MM.1S (cell line): ENCODE data around the gene TMEM150C.

Source experiments
- CTCF ChIP-seq: fragments of 300-600 bp; sonication (generic); IDR thresholded peaks from 2 replicates; pipeline ENCODE4 v1.5.1; 2016; ENCODE audit warnings: antibody characterized with exemption, low read length, mixed read lengths
- EZH2 ChIP-seq: fragments of 300-600 bp; sonication (generic); optimal IDR thresholded peaks from 2 replicates; pipeline ENCODE3; 2017; ENCODE audit warnings: low read depth, mild to moderate bottlenecking, antibody characterized with exemption, low read length, mixed read lengths

DNA sequence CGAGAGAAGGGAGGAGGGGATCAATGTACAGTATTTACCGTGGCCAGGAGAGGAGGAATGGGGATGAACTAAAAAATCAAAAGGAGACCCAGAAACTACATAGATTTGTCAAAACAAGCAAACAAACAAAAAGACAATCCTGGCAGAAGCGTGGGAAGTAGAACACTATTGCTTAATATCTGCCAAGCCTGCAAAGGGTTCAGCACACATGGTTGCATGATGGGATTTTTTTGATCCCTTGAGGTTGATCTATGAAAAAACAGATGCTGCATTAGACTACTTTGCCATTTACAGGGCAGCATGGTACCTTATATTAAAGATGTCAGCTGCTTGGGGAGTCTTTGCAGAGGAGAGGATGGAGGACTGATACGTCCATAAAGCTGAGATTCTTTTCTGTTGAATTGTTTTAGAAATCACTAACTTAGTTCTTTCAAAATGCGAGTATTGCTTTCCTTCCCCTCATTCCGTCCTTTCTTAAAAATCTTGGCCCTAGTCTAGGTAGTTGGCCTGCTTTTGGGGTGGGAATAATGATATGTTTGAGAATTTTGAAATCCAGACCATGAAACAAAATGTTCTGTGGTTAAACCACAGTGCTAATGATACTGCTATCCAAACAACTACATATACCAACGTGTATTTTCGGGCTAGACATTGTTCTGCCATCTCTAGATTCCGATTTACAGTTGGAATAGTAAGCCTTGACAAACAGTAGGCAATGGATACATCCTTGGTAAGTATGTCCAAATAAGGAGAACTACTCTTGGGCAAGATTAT is 39.6 kb upstream of the TMEM150C start:
- TF ChIP-seq CTCF, result no peak
- TF ChIP-seq EZH2, result no peak
